DMS 273 (cell line): ENCODE results near the gene RPLP2.

Source experiments
- DNase-seq: peaks from one replicate; lab custom pipeline; 2025; ENCODE audit not compliant: unreplicated experiment; lab: John Stamatoyannopoulos, UW

The RPLP2 gene

DNA sequence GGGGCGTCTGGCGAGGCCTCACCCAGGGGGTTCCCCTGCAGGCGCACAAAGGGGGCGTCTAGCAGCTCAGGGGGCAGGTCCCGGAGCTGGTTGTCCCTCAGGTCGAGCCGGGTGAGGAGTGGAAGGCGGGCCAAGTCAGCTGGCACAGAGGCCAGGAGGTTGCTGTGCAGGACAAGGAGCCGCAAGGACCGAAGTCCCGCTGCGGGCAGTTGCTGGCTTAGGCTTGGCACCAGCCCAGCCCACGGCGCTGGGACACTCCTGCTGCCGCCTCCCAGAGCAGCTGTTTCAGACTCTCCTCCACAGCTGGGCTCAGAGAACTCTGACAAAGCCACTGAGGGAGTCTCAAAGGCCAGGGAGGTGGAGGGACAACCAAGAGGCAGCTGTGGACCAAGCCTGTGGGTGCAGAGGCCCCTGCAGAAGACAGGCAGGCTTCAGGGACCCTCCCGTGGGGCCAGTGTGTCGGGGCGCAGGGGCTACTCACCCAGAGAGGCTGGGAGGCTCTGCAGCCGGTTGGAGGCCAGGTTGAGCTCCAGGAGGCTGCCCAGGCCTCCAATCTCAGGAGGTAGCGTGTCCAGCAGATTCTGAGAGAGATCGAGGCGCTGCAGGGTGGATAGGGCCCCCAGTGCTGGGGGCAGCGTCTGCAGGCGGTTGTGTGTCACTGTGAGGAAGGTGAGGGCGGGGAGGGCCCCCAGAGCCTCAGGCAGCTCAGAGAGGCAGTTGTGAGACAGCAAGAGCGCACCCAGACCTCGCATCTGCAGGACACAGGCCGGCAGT is 6.9 kb upstream of the RPLP2 start:
- peak; percentile 57 for DNase-seq

DNA sequence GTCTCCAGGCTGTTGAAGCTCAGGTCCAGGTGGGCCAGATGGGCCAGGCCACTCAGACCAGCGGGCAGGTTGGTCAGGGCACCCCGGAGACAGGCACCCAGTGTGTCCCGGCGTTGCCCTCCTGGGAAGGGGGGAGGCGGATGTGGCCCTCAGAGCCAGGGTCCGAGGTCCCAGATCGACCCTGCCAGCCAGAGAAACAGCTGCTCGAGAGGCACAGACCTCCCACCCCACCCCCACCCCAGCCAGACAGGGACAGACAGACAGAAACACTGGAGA is 6.4 kb upstream of the RPLP2 start:
- DNase-seq, result no peak

GRCh38 chr11:803770-804598 is 5.8 kb upstream of the RPLP2 start:
- DNase-seq, result peak; percentile 81

DNA sequence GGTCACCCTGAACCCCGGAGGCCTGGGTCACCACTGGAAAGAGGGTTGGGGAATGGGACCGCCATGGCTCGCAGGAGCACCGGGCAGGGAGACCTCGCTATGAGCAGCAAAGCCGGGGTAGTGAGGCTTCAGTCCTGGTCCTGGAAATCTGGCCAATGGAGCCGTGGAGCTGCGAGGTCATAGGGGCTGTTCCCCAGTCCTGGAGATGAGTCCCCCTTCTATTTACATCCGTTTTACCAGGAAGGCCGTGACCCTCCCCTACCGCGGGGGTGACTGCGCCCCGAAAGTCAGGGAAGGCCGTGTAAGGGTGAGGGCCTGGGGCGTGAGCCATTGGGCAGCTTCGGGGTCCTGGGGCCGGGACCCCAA is 5.2 kb upstream of the RPLP2 start:
- no peak for DNase-seq

DNA sequence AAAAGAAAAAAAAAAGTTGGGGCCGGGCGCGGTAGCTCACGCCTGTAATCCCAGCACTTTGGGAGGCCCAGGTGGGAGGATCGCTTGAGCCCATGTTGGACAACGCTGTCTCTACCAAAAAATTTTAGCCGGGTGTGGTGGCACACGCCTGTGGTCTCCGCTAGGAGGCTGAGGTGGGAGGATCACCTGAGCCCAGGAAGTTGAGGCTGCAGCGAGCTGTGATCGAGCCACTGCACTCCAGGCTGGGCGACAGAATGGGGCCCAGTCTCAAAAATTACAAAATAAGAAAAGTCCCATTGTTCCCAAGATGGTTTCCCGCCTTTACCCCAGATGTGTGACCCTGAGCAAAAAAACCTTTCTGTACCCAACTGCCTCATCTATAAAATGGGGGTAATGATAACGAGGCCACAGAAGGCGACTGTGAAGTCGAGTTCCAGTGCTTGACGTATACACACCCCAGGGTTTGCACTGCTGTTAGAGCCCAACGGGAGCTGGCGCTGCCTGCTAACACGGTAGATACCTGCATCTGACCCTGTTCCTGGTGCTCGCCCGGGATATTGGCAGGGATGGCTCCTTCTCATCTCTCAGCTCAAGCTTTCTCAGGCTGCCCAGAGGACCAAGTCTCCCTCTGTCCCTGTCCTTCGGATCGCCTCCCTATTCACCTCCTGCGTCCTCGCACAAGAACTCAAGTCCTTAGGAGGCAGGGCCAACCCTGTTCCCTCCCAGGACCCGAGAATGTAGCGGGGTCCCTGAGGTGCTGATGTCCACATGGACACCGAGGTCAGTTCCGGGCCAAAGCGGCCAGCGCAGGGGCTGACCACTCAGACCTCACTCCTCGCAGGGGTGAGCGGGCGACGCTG is 1.1 kb upstream of the RPLP2 start:
- DNase-seq, result peak; percentile 55

GRCh38 chr11:810040-810567 is 337 bp downstream of the RPLP2 start:
- no peak for DNase-seq

DNA sequence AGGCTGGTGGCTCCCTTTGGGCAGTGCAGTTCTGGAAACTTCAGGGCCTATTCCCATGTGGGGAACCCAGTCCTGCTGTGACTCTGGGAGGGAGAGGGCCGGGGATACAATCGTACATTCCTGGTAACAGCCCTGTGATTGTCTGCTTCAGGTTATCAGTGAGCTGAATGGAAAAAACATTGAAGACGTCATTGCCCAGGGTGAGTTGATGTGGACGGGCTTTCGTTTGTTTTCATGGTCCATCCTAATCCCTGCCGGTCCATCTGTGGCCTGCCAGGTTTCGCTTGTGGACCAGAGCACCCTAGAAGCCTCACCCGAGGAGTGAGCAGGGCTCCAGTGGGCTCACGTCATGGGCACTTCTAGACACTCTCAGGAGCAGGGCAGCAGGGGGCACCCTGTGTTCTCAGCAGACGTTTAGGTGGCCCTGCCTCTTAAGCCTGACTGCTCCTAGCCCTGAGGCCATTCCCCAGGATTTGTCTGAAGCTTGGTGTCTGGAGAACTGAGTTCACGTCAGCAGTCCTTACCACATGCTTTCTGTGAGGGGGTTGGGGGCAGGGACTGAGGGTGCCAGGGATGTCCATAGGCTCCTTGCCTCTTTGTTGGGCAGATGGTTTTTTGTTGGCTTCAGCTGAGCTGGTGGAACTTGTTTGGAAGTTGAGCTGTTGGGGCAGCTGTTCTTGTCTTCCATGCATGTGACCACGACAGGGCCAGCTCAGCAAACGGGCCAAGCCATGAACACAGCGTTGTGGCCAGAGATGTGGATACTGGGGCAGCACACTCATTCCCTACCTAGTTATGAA is 1.9 kb downstream of the RPLP2 start:
- DNase-seq, result no peak

GRCh38 chr11:812390-812789 is 2.6 kb downstream of the RPLP2 start:
- DNase-seq, result no peak

DNA sequence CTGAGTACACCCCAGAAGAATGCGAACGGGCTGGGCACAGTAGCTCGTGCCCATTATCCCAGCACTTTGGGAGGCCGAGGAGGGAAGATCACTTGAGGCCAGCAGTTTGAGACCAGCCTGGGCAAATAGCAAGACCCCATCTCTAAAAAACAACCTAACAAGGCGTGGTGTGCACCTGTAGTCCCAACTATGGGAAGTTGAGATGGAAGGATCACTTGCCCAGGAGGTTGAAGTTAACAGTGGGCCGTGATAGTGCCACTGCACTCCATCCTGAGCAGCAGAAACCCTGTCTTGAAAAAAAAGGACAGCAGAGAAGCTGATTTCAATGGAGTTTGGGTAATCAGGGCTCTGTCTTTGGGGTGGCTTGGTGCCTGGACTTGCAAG is 3.3 kb downstream of the RPLP2 start:
- DNase-seq, result no peak

GRCh38 chr11:813456-814096 is 3.8 kb downstream of the RPLP2 start:
- DNase-seq, result peak; percentile 55

- no peak for DNase-seq
Observed at GRCh38 chr11:815675-816432, 6.1 kb downstream of the RPLP2 start.

DNA sequence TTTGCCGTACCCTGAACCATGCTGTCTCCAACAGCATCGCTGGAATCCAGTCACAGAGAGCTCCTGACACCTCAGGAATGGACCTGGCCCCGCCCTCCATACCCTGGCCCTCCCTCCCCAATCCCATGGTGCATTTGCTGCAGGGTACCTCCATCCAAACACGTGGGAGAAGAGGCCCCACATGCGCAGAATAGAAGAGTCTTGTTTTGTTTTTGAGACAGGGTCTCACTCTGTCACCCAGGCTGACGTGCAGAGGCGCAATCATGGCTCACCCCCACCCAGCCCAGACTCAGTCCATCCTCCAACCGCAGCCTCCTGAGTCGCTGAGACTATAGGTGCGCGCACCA is 6.6 kb downstream of the RPLP2 start:
- peak; percentile 44 for DNase-seq

DNA sequence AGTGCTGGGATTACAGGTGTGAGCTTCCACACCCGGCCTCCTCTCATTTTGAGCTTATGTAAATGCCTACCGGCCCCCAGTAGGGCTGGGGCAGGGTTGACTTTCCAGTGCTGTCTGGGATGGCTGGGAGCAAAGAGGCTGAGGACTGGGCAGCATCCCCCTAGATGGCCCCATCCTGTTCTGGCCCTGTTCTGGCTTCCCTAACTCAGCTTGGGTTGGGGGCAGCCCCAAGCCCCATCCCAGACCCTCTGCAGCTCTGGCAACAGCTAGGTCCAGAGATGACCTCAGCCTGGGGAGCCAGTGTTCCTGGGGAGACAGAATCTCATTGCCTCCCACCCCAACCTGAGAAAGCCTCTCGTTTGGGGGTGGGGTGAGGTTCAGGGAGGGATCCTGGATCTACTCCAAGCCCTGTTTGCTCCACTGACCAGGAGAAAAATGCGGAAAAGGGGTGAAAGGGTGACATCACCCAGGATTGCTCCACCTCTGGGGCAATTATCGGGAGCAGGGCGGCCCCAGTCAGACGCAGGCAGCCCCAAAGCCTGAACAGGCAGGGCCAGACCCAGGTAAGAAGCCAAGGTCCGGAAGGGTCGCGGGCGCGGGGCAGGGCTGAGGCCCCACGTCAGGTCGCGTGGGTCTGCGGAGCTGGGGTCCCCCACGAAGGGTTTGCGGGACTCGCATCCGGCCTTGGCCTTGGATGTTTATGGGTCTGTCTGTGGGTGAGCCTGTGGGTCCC is 8.8 kb downstream of the RPLP2 start, which contains the start of gene PNPLA2:
TSS of gene PNPLA2 (plus strand) at position 519 of the 733 bp plus-strand sequence. CDS start 805 bp downstream, outside the sequence.
- no peak for DNase-seq

DNA sequence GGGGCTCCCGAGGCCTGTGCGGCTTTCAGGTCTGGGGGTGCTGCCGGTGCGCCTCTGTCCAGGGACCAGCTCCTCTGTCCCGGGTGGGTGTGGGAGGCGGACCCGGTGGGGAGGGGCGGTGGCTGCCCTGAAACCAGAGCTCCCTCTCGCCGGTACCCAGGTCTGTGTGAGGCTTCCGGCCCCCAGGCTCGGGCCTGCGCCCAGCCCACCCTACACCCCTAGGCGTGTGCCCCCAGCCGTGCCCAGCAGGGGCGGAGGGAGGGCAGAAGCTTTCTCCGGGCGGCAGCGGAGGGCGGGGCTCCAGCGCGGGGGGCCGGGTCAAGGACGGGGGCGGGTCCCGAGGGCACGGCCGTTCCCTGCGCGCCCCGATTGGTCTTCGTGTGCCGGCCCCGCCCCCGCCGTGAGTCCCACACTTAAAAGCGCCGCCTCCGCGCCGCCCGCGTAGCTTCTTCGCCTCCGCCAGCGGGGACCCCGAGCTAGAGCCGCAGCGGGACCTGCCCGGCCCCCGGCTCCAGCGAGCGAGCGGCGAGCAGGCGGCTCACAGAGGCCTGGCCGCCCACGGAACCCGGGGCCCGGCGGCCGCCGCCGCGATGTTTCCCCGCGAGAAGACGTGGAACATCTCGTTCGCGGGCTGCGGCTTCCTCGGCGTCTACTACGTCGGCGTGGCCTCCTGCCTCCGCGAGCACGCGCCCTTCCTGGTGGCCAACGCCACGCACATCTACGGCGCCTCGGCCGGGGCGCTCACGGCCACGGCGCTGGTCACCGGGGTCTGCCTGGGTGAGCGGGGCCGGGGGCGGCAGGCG is 9.6 kb downstream of the RPLP2 start:
- peak; percentile 93 for DNase-seq

DNA sequence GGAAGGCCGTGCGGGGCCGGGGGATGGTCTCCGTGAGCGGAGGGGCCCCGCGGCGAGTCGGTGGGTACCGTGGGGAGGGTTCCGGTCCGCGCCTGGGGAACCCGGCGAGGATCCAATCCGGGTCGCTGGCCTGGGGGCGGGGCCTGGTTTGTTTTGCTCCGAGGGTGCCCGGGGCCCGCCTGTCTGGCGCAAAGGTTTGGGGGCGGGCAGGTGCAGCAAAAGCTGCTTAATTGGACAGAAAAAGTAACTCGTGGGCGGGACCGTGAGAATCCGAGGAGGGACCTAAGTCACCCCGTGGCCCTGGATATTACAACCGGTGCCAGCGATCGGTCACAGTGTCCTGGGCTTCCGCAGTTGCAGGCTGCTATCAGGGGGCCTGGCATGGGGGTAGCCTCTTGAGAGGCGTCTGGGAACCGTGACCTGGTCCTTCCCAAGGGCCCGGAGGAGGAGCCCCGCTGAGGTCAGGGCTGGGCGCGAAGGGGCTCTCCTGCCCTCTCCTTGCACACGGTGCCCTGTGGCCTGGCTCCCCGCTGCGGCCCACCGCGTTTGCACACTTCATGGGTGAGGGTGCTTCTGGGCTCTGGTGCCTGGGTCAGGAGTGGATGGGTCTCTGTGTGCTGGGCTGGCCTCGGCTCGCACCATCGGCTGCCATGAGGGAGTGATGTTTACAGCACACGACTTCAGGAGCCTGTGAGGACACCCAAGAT is 10.3 kb downstream of the RPLP2 start:
- peak; percentile 89 for DNase-seq

DNA sequence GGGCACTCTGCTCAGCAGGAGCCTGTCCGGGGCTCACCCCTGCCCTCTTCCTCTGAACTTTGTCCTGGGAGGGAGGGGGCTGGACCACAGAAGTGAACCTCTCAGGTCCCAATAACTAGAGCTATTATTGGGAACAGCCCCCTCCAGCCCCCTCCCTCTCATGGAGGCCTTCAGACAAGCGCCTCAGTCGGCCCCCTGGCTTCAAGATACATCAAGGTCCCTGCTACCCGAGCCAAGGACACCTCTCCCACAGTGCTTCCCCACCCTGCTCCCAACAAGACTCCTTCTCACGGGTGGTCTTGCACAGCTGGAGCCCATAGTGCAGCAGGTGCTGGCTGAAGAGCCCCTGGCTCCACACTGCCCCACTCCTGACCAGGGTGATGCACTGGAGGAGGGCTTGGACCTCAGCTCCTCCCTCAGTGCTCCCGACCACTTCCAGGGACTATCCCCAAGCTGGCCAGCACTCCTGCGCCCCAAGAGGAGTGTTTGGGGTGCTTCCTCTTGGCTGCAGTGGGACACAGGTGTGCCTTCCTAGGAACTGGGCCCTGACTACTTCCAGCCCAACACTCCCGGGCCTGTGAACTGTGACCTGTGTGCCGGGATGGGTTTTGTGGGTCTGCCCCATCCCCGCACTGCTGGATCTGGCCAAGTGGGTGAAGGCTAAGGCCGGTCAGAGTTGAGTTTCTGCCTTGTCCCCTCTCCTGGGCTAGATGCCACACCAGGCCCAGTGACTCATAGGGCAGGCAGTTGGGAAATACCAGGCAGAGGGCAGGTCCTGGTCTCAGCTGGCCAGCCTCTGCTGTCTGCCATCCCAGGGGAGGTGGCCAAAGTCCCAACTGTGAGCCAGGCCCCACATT is 11.1 kb downstream of the RPLP2 start:
- DNase-seq, result no peak
